ENCODE measurements around the gene FAM241A. TPM values are rescaled to one million over a fixed set of nuclear protein-coding genes. Genes with fewer than 3 reads are reported as not detected.

FAM241A gene
- total and polyA plus RNA-seq, 9 of the 15 experiments (the other 6 are each of a cell fraction or from before 2014, with no cell fraction given): 2.3 to 8.5 (median 5.3) TPM

DNA sequence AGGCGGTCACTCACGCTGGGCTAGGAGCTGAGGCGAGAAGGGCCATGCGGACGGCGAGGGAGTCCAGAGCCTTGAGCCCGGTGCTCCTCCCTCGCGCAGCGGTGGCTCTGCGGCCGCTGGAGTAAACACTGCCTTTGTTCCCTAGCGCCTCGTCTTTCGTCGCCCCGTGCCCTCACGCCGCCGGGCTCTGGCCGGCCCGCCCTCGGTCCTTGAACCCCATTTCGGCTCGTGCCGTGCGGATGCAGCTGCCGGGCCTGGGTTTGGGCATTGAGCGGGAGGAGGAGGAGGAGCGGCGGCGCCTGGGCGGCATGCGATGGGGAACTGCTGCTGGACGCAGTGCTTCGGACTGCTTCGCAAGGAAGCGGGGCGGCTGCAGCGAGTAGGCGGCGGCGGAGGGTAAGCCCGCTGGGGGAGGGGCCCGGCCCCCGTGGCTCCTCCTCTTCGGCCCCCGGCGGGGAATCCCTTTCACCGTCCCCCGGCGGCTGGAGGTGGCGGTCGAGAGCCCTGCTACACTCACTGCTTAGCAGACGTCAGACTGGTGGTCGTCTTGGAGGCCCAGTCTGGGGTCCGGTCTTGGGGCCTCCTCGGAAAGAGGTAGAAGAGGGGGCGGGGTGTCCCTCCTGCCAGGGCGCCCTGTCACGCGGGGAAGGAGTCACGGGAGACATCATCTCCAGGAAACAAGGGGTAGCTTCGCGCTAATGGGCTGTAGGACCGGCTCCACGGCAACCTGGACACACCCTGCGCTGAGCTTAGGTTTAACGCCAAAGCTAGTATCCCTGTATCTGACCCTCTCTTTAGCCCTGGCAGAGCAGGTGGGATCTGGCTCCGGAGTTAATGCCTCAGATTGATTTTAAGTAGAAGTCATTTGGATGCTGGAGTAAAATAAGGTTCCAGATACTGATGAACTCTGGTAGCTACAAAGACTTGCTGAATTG is 86.8 kb downstream of the FAM241A start, which contains the start of gene AP1AR (continued):
- TF ChIP-seq ATF7 (IDR thresholded peaks at IDR 0.05): peak; percentile 19; the same call in 1 of the 2 replicates
- TF ChIP-seq ZNF232 (CRISPR knock-in tag; IDR thresholded peaks at IDR 0.05): no peak
- peak; percentile 45; the same call in 1 of the 2 replicates for TF ChIP-seq ETV5 (CRISPR knock-in tag; IDR thresholded peaks at IDR 0.05; ENCODE audit: low read depth)
- TF ChIP-seq PYGO2 (tag; IDR thresholded peaks at IDR 0.05): no peak
- peak; percentile 78 for TF ChIP-seq EGR1 (conservative IDR thresholded peaks at IDR 0.05)
- peak; percentile 7 for TF ChIP-seq TAF1 (IDR thresholded peaks at IDR 0.05; ENCODE audit: control insufficient read depth, extremely low read depth, insufficient read depth, low read length, severe bottlenecking)
- TF ChIP-seq, protein P1, sequence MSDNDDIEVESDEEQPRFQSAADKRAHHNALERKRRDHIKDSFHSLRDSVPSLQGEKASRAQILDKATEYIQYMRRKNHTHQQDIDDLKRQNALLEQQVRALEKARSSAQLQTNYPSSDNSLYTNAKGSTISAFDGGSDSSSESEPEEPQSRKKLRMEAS (CRISPR knock-in tag; IDR thresholded peaks at IDR 0.05): peak; percentile 75
- 0 out of 2 replicates have a peak, but pooled peaks have one; percentile 29 for TF ChIP-seq OTX1 (CRISPR knock-in tag; IDR thresholded peaks at IDR 0.05)
- TF ChIP-seq CBX1 (IDR thresholded peaks at IDR 0.05; ENCODE audit: low read depth): peak; percentile 89; the same call in 1 of the 2 replicates
- TF ChIP-seq PCBP1 (IDR thresholded peaks at IDR 0.05; ENCODE audit: low read depth, low read length, poor library complexity, severe bottlenecking): peak; percentile 54
- TF ChIP-seq BDP1 (IDR thresholded peaks at IDR 0.05; ENCODE audit: insufficient read depth, insufficient read length): no peak
- TF ChIP-seq PTBP1 (IDR thresholded peaks at IDR 0.05; ENCODE audit: low read depth, low read length): no peak
- peak; percentile 17 for TF ChIP-seq PHF20 (IDR thresholded peaks at IDR 0.05; ENCODE audit: partially characterized antibody)
- TF ChIP-seq, protein P2, sequence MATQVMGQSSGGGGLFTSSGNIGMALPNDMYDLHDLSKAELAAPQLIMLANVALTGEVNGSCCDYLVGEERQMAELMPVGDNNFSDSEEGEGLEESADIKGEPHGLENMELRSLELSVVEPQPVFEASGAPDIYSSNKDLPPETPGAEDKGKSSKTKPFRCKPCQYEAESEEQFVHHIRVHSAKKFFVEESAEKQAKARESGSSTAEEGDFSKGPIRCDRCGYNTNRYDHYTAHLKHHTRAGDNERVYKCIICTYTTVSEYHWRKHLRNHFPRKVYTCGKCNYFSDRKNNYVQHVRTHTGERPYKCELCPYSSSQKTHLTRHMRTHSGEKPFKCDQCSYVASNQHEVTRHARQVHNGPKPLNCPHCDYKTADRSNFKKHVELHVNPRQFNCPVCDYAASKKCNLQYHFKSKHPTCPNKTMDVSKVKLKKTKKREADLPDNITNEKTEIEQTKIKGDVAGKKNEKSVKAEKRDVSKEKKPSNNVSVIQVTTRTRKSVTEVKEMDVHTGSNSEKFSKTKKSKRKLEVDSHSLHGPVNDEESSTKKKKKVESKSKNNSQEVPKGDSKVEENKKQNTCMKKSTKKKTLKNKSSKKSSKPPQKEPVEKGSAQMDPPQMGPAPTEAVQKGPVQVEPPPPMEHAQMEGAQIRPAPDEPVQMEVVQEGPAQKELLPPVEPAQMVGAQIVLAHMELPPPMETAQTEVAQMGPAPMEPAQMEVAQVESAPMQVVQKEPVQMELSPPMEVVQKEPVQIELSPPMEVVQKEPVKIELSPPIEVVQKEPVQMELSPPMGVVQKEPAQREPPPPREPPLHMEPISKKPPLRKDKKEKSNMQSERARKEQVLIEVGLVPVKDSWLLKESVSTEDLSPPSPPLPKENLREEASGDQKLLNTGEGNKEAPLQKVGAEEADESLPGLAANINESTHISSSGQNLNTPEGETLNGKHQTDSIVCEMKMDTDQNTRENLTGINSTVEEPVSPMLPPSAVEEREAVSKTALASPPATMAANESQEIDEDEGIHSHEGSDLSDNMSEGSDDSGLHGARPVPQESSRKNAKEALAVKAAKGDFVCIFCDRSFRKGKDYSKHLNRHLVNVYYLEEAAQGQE (IDR thresholded peaks at IDR 0.05; ENCODE audit: borderline replicate concordance): no peak
- TF ChIP-seq, protein P2 (CRISPR knock-in tag; IDR thresholded peaks at IDR 0.05; ENCODE audit: low read depth): no peak
- no peak for TF ChIP-seq GTF2E2 (tag; IDR thresholded peaks at IDR 0.05)
- TF ChIP-seq, protein P3, sequence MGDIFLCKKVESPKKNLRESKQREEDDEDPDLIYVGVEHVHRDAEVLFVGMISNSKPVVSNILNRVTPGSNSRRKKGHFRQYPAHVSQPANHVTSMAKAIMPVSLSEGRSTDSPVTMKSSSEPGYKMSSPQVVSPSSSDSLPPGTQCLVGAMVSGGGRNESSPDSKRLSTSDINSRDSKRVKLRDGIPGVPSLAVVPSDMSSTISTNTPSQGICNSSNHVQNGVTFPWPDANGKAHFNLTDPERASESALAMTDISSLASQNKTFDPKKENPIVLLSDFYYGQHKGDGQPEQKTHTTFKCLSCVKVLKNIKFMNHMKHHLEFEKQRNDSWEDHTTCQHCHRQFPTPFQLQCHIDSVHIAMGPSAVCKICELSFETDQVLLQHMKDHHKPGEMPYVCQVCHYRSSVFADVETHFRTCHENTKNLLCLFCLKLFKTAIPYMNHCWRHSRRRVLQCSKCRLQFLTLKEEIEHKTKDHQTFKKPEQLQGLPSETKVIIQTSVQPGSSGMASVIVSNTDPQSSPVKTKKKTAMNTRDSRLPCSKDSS (IDR thresholded peaks at IDR 0.05; ENCODE audit: low read depth, partially characterized antibody): no peak
- TF ChIP-seq ZNF143 (CRISPR knock-in tag; IDR thresholded peaks at IDR 0.05): no peak
- TF ChIP-seq NBN (IDR thresholded peaks at IDR 0.05; ENCODE audit: low read depth): 0 out of 2 replicates have a peak, but pooled peaks have one; percentile 31

All from K562 (cell line).